Middle frontal gyrus (tissue), 1 donor: ENCODE data around the gene MALSU1.
A peak's percentile ranks its signal among the peaks of the same experiment; 100 is the strongest.

Experiments used
- DNase-seq: peaks from one replicate; pipeline ENCODE4 v3.0.0-alpha.2; 2015; ENCODE audit warnings: low spot score; ENCODE audit errors: extremely low spot score

MALSU1 gene

DNA sequence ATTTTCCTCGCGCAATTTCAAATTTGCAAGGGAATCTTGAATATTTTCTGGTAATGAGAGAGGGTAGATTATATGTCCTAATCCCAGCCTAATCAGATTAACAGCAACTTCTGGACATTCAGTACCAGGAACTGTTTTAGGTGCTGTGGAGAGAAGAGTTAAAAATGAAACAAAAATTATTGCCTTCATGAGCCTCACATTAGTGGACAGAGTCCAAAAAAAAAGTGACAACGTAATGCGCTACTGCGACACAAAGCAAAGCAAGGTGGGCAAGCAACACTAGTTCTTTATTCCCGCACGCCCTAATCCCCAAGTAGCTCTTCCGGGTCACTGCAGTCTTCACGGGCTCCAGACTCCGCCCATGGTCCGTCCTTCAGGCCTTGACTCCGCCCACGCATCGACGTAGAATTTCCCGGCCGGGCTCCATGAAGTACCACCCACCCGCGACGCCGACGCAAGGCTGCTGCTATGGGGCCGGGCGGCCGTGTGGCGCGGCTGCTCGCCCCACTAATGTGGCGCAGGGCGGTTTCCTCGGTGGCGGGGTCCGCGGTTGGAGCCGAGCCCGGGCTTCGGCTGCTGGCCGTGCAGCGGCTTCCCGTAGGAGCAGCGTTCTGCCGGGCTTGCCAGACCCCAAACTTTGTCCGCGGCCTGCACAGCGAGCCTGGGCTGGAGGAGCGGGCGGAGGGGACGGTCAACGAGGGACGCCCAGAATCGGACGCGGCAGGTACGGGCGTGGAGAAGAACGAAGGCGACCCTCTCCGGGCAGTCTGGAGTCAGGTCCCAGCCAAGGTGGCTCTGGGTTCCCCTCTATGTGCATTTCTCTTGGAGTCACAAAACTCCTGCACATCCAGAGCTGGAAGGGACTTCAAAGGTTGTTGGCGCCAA lies at the start of gene MALSU1:
Gene MALSU1 (plus strand): TSS at position 455 of the 885 bp plus-strand sequence. CDS start 14 bp downstream, at position 469.
- DNase-seq, result peak; percentile 98

- no peak for DNase-seq
Measured at GRCh38 chr7:23249486-23249885, 49.7 kb upstream of the MALSU1 start.

GRCh38 chr7:23254051-23254681 lies 45.0 kb upstream of the MALSU1 start:
- no peak for DNase-seq

GRCh38 chr7:23256731-23257130 lies 42.4 kb upstream of the MALSU1 start:
- DNase-seq, result no peak

GRCh38 chr7:23260371-23260770 lies 38.8 kb upstream of the MALSU1 start:
- DNase-seq, result no peak

GRCh38 chr7:23261843-23262452 lies 37.2 kb upstream of the MALSU1 start:
- no peak for DNase-seq

DNA sequence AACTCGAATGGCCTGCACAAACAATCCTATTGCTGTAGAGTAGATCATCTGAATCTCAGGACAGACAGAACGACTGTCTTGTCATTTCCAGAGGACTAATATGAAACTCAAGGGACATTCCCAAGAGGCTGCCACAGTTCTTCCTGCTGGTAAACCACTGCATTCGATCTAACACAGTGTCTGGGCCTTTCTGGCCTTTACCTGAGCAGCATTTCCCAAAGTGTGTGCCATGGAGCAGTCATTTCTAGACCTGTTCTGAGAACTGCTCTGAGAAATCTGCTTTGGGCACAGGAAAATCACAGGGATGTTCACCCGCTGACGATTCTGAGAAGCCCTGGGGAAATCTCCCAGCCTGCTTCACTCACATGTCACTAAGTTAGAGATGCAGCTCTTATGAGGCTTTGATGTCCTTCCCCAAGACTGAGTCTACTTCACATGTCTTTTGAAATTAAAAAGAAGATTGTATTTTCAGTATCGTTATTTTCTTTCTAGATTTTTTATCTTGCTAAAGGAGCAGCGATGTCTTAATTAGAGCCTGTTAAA lies 34.2 kb upstream of the MALSU1 start:
- no peak for DNase-seq

- DNase-seq, result no peak
Measured at GRCh38 chr7:23266918-23267317, 32.2 kb upstream of the MALSU1 start.

GRCh38 chr7:23267357-23267756 lies 31.8 kb upstream of the MALSU1 start:
- no peak for DNase-seq

GRCh38 chr7:23268167-23268566 lies 31.0 kb upstream of the MALSU1 start:
- no peak for DNase-seq

GRCh38 chr7:23268746-23269145 lies 30.4 kb upstream of the MALSU1 start:
- no peak for DNase-seq

DNA sequence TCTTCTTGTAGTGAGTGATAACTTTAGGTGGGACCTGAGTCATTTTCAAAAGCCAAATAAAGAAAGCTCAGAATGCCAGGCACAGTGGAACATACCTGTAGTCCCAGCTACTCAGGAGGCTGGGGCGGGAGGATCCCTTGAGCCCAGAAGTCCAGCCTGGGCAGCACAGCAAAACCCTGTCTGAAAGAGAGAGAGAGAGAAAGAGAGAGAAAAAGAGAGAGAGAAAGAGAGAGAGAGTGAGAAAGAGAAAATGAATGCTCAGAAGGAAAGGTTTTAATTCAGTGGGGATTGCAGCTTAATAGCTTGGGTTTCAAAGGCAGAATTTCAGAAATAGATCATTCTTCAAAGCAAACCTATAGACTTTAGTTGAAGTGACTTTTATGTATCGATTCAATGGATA lies 26.9 kb upstream of the MALSU1 start:
- DNase-seq, result no peak

DNA sequence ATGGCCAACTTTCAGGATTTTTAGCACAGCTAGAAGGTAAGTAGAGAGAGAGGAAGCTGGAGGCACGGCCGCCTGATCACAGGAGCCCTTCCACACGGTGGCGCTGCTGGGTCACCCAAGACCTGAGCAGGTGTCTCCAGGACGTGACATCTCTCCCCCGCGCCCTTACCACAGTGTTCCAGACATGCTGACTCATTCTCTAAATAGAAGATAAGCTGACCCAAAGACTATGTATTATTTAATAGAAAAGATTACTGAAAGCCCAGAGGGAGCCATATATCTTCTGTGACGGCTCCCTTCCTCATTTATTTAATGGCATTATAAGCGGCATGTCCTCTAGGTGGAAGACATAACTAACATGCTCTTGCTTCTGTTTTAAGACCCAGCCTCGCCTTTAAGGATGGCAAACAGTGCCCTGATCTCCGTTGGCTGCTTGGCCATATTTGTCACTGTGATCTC lies 26.0 kb upstream of the MALSU1 start:
- DNase-seq, result no peak

- no peak for DNase-seq
Measured at GRCh38 chr7:23275912-23276311, 23.2 kb upstream of the MALSU1 start.

GRCh38 chr7:23276376-23276775 lies 22.8 kb upstream of the MALSU1 start:
- DNase-seq, result no peak

- DNase-seq, result no peak
Measured at GRCh38 chr7:23276947-23277346, 22.2 kb upstream of the MALSU1 start.

- peak; percentile 20 for DNase-seq
Measured at GRCh38 chr7:23277359-23277989, 21.7 kb upstream of the MALSU1 start.

- no peak for DNase-seq
Measured at GRCh38 chr7:23279819-23280525, 19.2 kb upstream of the MALSU1 start.

GRCh38 chr7:23283086-23283485 lies 16.1 kb upstream of the MALSU1 start:
- no peak for DNase-seq

GRCh38 chr7:23284871-23285270 lies 14.3 kb upstream of the MALSU1 start:
- no peak for DNase-seq
